ENCODE data around the gene CD37. TPM values are rescaled to one million over a fixed set of nuclear protein-coding genes. Genes with fewer than 3 reads are reported as not detected.

Gene CD37
- total and polyA plus RNA-seq, 2 donors (not counting 1 experiment from before 2014, with no cell fraction given): 1,998 to 2,188 TPM

- no peak for DNase-seq
- H2AFZ ChIP-seq (ENCODE audit: insufficient read depth, low read depth, low read length, poor library complexity, severe bottlenecking): no peak overlapping the region
- peaks cover 9 to 13% of the 10 kb centered on the region in 2 donors for H3K4me1 ChIP-seq (ENCODE audit: control insufficient read depth in 2 of 2, insufficient read depth in 2 of 2, low read length in 2 of 2)
- ChIA-PET CTCF (interaction anchor here (0.7 to 2.9 kb wide), 8 partner anchors 10 to 171 kb away, joined by 3 to 9 read pairs (median 3); partner anchors contain the start of gene CD37), POLR2A (interaction anchor here (0.5 to 1.0 kb wide), 6 partner anchors 10 to 133 kb away, joined by 3 to 11 read pairs (median 4); no protein-coding TSS in a partner anchor)
- no peak for ATAC-seq (ENCODE audit: low read depth)
- TF ChIP-seq EZH2 (IDR thresholded peaks at IDR 0.05; ENCODE audit: borderline replicate concordance, insufficient read depth, low read depth, low read length, poor library complexity, severe bottlenecking) (no peak), CTCF (IDR thresholded peaks at IDR 0.05) (no peak)
- H3K4me3 ChIP-seq (ENCODE audit: control extremely low read depth in 1 of 5, extremely low read depth in 1 of 5, insufficient read depth in 1 of 5, low read depth in 2 of 5, low read length in 4 of 5): no peak overlapping the region
- H4K20me1 ChIP-seq (ENCODE audit: control insufficient read depth, insufficient read depth, low read length, poor library complexity, severe bottlenecking): no peaks in the 10 kb centered on the region
- no peaks in the 10 kb centered on the region for H3K27me3 ChIP-seq (replicated peaks in 1 of 4; ENCODE audit: control extremely low read depth in 1 of 4, control insufficient read depth in 3 of 4, insufficient read depth in 4 of 4, low read length in 3 of 4)
- peaks cover 12 to 30% (median 22%) of the 10 kb centered on the region in 3 donors for H3K9me3 ChIP-seq (ENCODE audit: control extremely low read depth in 1 of 3, control insufficient read depth in 2 of 3, insufficient read depth in 1 of 3, low read length in 2 of 3)
- peaks cover 41% of the 10 kb centered on the region for H3K4me1 Mint-ChIP-seq
- H3K27me3 Mint-ChIP-seq: no peaks in the 10 kb centered on the region
- peaks cover 7% of the 10 kb centered on the region for H3K9me3 Mint-ChIP-seq (ENCODE audit: insufficient read depth)
- no peak overlapping the region for H3K27ac ChIP-seq (ENCODE audit: low read length in 2 of 2)
- H3K9ac ChIP-seq (ENCODE audit: low read length): no peak overlapping the region
- H3K79me2 ChIP-seq (ENCODE audit: control insufficient read depth, insufficient read depth, low read length): peaks cover 62% of the 10 kb centered on the region
- H3K4me2 ChIP-seq (replicated peaks; ENCODE audit: low read depth, low read length, poor library complexity, severe bottlenecking): no peak overlapping the region
- H3K27ac Mint-ChIP-seq: no peak overlapping the region
- H3K4me3 Mint-ChIP-seq: no peak overlapping the region
- intact Hi-C loops (cut with micrococcal nuclease): no loop called here
- H3K36me3 ChIP-seq (replicated peaks in 1 of 2; ENCODE audit: control extremely low read depth in 1 of 2, control insufficient read depth in 1 of 2, extremely low read depth in 1 of 2, insufficient read depth in 2 of 2, low read length in 1 of 2): peaks cover 7 to 13% of the 10 kb centered on the region in 2 experiments
These were observed 16.9 kb upstream of the CD37 start for GRCh38 chr19:49318296-49318695.

GRCh38 chr19:49324801-49325576 lies 10.2 kb upstream of the CD37 start, which contains the start of gene SLC6A16:
Gene SLC6A16, minus strand, starts transcription at chr19:49325191. Its CDS starts 13,844 bp downstream, at chr19:49311347.
- H3K36me3 ChIP-seq (replicated peaks in 1 of 2; ENCODE audit: control extremely low read depth in 1 of 2, control insufficient read depth in 1 of 2, extremely low read depth in 1 of 2, insufficient read depth in 2 of 2, low read length in 1 of 2): peaks cover 0 to 8% of the 10 kb centered on the region in 2 experiments
- H3K4me2 ChIP-seq (replicated peaks; ENCODE audit: low read depth, low read length, poor library complexity, severe bottlenecking): peak within 1 kb of the TSS; percentile 66
- H3K9me3 ChIP-seq (ENCODE audit: control extremely low read depth in 1 of 3, control insufficient read depth in 2 of 3, insufficient read depth in 1 of 3, low read length in 2 of 3): peaks cover 4 to 32% (median 12%) of the 10 kb centered on the region in 3 donors
- no peaks in the 10 kb centered on the region for H3K9me3 Mint-ChIP-seq (ENCODE audit: insufficient read depth)
- H2AFZ ChIP-seq (ENCODE audit: insufficient read depth, low read depth, low read length, poor library complexity, severe bottlenecking): peak within 1 kb of the TSS; percentile 55
- ChIA-PET POLR2A (interaction anchor here (1.2 to 5.2 kb wide), 4 partner anchors 9 to 15 kb away, joined by 3 to 59 read pairs (median 12); partner anchors contain the start of gene CD37), CTCF (interaction anchor here (0.8 to 7.7 kb wide), 9 partner anchors 9 to 145 kb away, joined by 3 to 51 read pairs (median 8); partner anchors contain the start of gene CD37)
- H3K27me3 Mint-ChIP-seq: no peaks in the 10 kb centered on the region
- H3K9ac ChIP-seq (ENCODE audit: low read length): peak within 1 kb of the TSS; percentile 23
- 86% methylated on average over 29 of the region's 38 CpGs for WGBS (ENCODE audit: insufficient coverage)
- no peak for TF ChIP-seq EZH2 (IDR thresholded peaks at IDR 0.05; ENCODE audit: borderline replicate concordance, insufficient read depth, low read depth, low read length, poor library complexity, severe bottlenecking)
- TF ChIP-seq CTCF (IDR thresholded peaks at IDR 0.05): no peak
- no peaks in the 10 kb centered on the region for H4K20me1 ChIP-seq (ENCODE audit: control insufficient read depth, insufficient read depth, low read length, poor library complexity, severe bottlenecking)
- H3K27me3 ChIP-seq (replicated peaks in 1 of 4; ENCODE audit: control extremely low read depth in 1 of 4, control insufficient read depth in 3 of 4, insufficient read depth in 4 of 4, low read length in 3 of 4): no peaks in the 10 kb centered on the region
- ATAC-seq (ENCODE audit: low read depth): no peak
- peaks cover 43% of the 10 kb centered on the region for H3K79me2 ChIP-seq (ENCODE audit: control insufficient read depth, insufficient read depth, low read length)
- H3K27ac Mint-ChIP-seq: peak within 1 kb of the TSS; percentile 95
- H3K27ac ChIP-seq (ENCODE audit: low read length in 2 of 2): peak within 1 kb of the TSS; percentile 69 to 93
- peak within 1 kb of the TSS; percentile 77 for H3K4me3 Mint-ChIP-seq
- peaks cover 62 to 68% of the 10 kb centered on the region in 2 donors for H3K4me1 ChIP-seq (ENCODE audit: control insufficient read depth in 2 of 2, insufficient read depth in 2 of 2, low read length in 2 of 2)
- peak; percentile 63 for DNase-seq
- H3K4me3 ChIP-seq (ENCODE audit: control extremely low read depth in 1 of 5, extremely low read depth in 1 of 5, insufficient read depth in 1 of 5, low read depth in 2 of 5, low read length in 4 of 5): peak within 1 kb of the TSS in 2 of 5 experiments; percentile 15 to 50
- peaks cover 66% of the 10 kb centered on the region for H3K4me1 Mint-ChIP-seq
- intact Hi-C loops (cut with micrococcal nuclease): loop anchor here (5.0 kb wide), 1 partner anchor 37 kb away; the partner anchor contains the start of genes DKKL1 and TEAD2
